OCI-LY3 (cell line): ENCODE results near the gene UBA52.
A peak's percentile ranks its signal among the peaks of the same experiment; 100 is the strongest.

ENCODE experiments used
- H2AFZ ChIP-seq: fragments of 200-600, 300-600 bp; shearing (Covaris generic); 2 replicates; pipeline ENCODE4 v1.6.0; 2014; ENCODE audit warnings: antibody characterized with exemption, low read depth, low read length
- H3K27ac ChIP-seq: fragments of 200-600, 300-600 bp; sonication (generic); 2 replicates; pipeline ENCODE4 v1.5.1; 2014; ENCODE audit warnings: mild to moderate bottlenecking, low read length, moderate library complexity, mixed read lengths
- H3K27me3 ChIP-seq: fragments of 200-600, 300-600 bp; sonication (generic); 2 replicates; pipeline ENCODE4 v1.6.1; 2014; ENCODE audit warnings: low read depth, low read length, mixed read lengths
- H3K36me3 ChIP-seq: fragments of 200-600, 300-600 bp; sonication (generic); replicated peaks from 2 replicates; pipeline ENCODE3; 2014; ENCODE audit warnings: low read depth, low read length, mixed read lengths
- H3K4me1 ChIP-seq: fragments of 300-600, 200-600 bp; sonication (generic); 2 replicates; pipeline ENCODE4 v1.6.1; 2014; ENCODE audit warnings: low read length, mixed read lengths
- H3K4me2 ChIP-seq: fragments of 200-600, 300-600 bp; sonication (generic); 2 replicates; pipeline ENCODE4 v1.6.1; 2014; ENCODE audit warnings: low read length, mixed read lengths
- H3K4me3 ChIP-seq: fragments of 300-600, 200-600 bp; sonication (generic); 2 replicates; pipeline ENCODE4 v1.5.1; 2014; ENCODE audit warnings: antibody characterized with exemption, mild to moderate bottlenecking, low read length, moderate library complexity
- H3K79me2 ChIP-seq: fragments of 300-600, 200-600 bp; shearing (Covaris generic); 2 replicates; pipeline ENCODE4 v1.6.1; 2014; ENCODE audit warnings: mild to moderate bottlenecking, low read length, mixed read lengths
- H3K9ac ChIP-seq: fragments of 300-600, 200-600 bp; shearing (Covaris generic); 2 replicates; pipeline ENCODE4 v1.6.0; 2014; ENCODE audit warnings: mild to moderate bottlenecking, low read length, moderate library complexity
- H3K9me3 ChIP-seq: fragments of 200-600, 300-600 bp; shearing (Covaris generic); 2 replicates; pipeline ENCODE4 v1.6.1; 2014; ENCODE audit warnings: low read length, mixed read lengths; ENCODE audit not compliant: insufficient read depth
- H4K20me1 ChIP-seq: fragments of 200-600, 300-600 bp; sonication (generic); 2 replicates; pipeline ENCODE4 v1.6.1; 2016; ENCODE audit warnings: low read length, mixed read lengths; ENCODE audit not compliant: insufficient read depth
- EZH2phosphoT487 ChIP-seq: fragments of 200-600 bp; shearing (Covaris generic); IDR thresholded peaks from 2 replicates; pipeline ENCODE4 v1.6.1; 2018; ENCODE audit warnings: antibody characterized with exemption, mixed run types, low read depth
- TF ChIP-seq, protein P1 (sequence below): fragments of 200-600, 300-600 bp; sonication (generic); IDR thresholded peaks from 2 replicates; pipeline ENCODE4 v1.5.1; 2014; ENCODE audit warnings: antibody characterized with exemption, low read length, low read depth

The UBA52 gene

DNA sequence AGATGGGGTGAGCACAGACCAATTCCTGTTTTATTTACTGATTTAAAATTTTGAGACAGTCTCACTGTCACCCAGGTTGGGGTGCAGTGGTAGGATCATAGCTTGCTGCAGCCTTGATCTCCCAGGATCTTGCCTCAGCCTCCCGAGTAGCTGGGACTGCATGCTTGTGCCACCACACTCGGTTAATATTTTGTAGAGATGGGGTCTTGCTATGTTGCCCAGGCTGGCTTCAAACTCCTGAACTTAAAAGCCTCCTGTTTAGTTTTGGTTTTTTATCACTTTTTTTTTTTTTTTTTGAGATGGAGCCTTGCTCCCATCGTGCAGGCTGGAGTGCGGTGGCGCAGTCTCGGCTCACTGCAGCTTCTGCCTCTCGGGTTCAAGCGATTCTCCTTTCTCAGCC is 4.7 kb downstream of the UBA52 start:
- no peaks in the 10 kb centered on the region for H3K27me3 ChIP-seq
- H3K9ac ChIP-seq: no peak overlapping the region
- peaks cover 54% of the 10 kb centered on the region for H3K36me3 ChIP-seq
- no peak overlapping the region for H2AFZ ChIP-seq
- peaks cover 32% of the 10 kb centered on the region for H3K4me1 ChIP-seq
- H3K79me2 ChIP-seq: peaks cover 26% of the 10 kb centered on the region
- H3K9me3 ChIP-seq: no peaks in the 10 kb centered on the region
- no peak overlapping the region for H3K4me3 ChIP-seq
- peak overlapping the region; percentile 36; the same call in 1 of the 2 replicates for H3K27ac ChIP-seq
- peaks cover 13% of the 10 kb centered on the region for H4K20me1 ChIP-seq
- no peak for TF ChIP-seq EZH2phosphoT487
- TF ChIP-seq, protein P1, sequence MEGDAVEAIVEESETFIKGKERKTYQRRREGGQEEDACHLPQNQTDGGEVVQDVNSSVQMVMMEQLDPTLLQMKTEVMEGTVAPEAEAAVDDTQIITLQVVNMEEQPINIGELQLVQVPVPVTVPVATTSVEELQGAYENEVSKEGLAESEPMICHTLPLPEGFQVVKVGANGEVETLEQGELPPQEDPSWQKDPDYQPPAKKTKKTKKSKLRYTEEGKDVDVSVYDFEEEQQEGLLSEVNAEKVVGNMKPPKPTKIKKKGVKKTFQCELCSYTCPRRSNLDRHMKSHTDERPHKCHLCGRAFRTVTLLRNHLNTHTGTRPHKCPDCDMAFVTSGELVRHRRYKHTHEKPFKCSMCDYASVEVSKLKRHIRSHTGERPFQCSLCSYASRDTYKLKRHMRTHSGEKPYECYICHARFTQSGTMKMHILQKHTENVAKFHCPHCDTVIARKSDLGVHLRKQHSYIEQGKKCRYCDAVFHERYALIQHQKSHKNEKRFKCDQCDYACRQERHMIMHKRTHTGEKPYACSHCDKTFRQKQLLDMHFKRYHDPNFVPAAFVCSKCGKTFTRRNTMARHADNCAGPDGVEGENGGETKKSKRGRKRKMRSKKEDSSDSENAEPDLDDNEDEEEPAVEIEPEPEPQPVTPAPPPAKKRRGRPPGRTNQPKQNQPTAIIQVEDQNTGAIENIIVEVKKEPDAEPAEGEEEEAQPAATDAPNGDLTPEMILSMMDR: no peak
- no peak overlapping the region for H3K4me2 ChIP-seq

DNA sequence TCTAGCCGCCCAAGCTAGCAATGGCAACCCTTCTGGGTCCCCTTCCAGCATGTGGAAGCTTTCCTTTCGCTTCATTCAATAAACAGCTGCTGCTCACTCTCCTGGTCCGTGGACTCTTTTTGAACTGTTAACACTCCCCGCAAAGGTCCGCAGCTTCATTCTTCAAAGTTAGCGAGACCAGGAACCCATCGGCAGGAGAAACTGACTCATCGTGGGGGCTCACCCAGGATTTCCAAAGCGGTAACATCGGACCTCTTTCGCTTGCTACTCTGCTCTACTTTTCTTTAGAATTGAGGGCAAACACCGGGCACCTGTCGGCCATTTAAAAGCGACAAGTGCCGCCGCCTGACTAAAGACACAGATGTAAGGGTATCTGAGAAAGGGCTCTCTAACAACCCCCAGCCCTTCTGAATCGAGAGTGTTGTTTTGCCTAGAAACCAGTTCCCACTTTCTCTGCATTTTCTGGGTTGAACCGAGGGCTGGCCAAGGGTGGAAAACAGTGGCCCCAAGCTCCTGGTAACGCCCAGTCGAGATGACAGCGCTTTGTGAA is 5.8 kb downstream of the UBA52 start:
- H3K36me3 ChIP-seq: peaks cover 54% of the 10 kb centered on the region
- peak overlapping the region; percentile 36 for H3K27ac ChIP-seq
- H3K4me3 ChIP-seq: no peak overlapping the region
- no peak overlapping the region for H3K4me2 ChIP-seq
- H3K27me3 ChIP-seq: no peaks in the 10 kb centered on the region
- TF ChIP-seq, protein P1: no peak
- TF ChIP-seq EZH2phosphoT487: no peak
- no peaks in the 10 kb centered on the region for H3K9me3 ChIP-seq
- peaks cover 31% of the 10 kb centered on the region for H3K4me1 ChIP-seq
- no peak overlapping the region for H3K9ac ChIP-seq
- H2AFZ ChIP-seq: no peak overlapping the region
- H4K20me1 ChIP-seq: peaks cover 12% of the 10 kb centered on the region
- H3K79me2 ChIP-seq: peaks cover 17% of the 10 kb centered on the region

DNA sequence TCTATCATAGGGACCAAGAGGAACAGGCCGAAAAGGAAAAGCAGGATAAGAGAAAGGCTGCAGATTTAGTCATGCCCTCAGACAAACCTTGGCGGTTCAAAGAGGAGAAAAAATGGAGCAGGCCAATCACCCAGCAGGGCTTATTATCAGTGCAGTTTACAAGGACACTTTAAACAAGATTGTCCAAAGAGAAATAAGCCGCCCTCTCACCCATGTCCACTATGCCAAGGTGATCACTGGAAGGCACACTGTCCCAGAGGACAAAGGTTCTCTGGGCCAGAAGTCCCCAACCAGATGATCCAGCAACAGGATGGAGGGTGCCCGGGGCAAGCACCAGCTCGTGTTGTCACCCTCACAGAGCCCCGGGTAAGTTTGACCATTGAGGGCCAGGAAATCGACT is 8.7 kb downstream of the UBA52 start:
- TF ChIP-seq EZH2phosphoT487: no peak
- TF ChIP-seq, protein P1: no peak
- H3K9me3 ChIP-seq: no peaks in the 10 kb centered on the region
- H4K20me1 ChIP-seq: no peaks in the 10 kb centered on the region
- H3K27me3 ChIP-seq: no peaks in the 10 kb centered on the region
- H3K9ac ChIP-seq: no peak overlapping the region
- no peak overlapping the region for H3K4me3 ChIP-seq
- H3K79me2 ChIP-seq: peaks cover under 1% of the 10 kb centered on the region; the same call in 1 of the 2 replicates
- H2AFZ ChIP-seq: no peak overlapping the region
- peaks cover 30% of the 10 kb centered on the region for H3K36me3 ChIP-seq
- H3K4me1 ChIP-seq: peaks cover 18% of the 10 kb centered on the region
- H3K4me2 ChIP-seq: no peak overlapping the region
- no peak overlapping the region for H3K27ac ChIP-seq

DNA sequence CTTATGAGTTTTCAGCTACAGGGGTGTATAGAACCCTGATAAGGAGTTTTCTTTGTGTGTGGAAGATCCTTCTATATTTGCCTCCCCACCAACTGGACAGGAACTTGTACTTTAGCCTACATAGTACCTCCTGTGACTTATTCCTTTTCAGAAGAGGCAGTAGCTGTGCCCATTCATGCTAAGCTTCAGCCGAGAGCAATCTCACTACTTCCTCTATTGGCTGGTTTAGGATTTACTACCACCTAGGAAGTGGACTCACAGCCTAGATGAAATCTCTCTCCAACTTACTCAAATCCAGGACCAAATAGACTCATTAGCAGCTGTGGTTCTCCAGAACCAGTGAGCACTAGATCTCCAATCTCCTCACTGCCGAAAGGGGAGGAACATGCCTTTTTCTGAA is 14.6 kb downstream of the UBA52 start:
- Histone ChIP-seq H3K4me3 (peak overlapping the region; percentile 47), H3K79me2 (peaks cover 15% of the 10 kb centered on the region), H3K27ac (peak overlapping the region; percentile 86), H4K20me1 (no peaks in the 10 kb centered on the region; the same call in 1 of the 2 replicates), H3K9me3 (peaks cover 6% of the 10 kb centered on the region; the same call in 1 of the 2 replicates), H3K4me1 (peaks cover 34% of the 10 kb centered on the region), H3K4me2 (peak overlapping the region; percentile 70), H3K27me3 (no peaks in the 10 kb centered on the region), H3K36me3 (peaks cover 13% of the 10 kb centered on the region), H2AFZ (peak overlapping the region; percentile 72; the same call in 1 of the 2 replicates), H3K9ac (peak overlapping the region; percentile 51; the same call in 1 of the 2 replicates)
- TF ChIP-seq, protein P1: peak; percentile 28
- TF ChIP-seq EZH2phosphoT487: no peak
